A549 (cell line): Measurements from ENCODE around the gene ADAM20.

ENCODE experiments used
- BHLHE40 ChIP-seq: IDR thresholded peaks from 2 replicates; pipeline ENCODE4 v1.6.1; 2012; ENCODE audit warnings: low read depth, low read length, inconsistent platforms
- CHD4 ChIP-seq: fragments of 200-600 bp; sonication (generic); IDR thresholded peaks from 2 replicates; pipeline ENCODE4 v1.6.1; 2016; ENCODE audit warnings: antibody characterized with exemption, mild to moderate bottlenecking, borderline replicate concordance
- EP300 ChIP-seq, 2 experiments: fragments of >200 bp; sonication (Bioruptor Twin); formaldehyde crosslinking; IDR thresholded peaks; 2 replicates in 1 of 2; 3 replicates in 1 of 2; pipeline ENCODE4 v1.6.1; 2016 to 2017
- KDM5A ChIP-seq: fragments of 200-600 bp; sonication (generic); IDR thresholded peaks from 2 replicates; pipeline ENCODE4 v1.6.1; 2016; ENCODE audit warnings: antibody characterized with exemption, mild to moderate bottlenecking
- TF ChIP-seq, protein P1 (sequence below): IDR thresholded peaks from 2 replicates; pipeline ENCODE4 v1.6.1; 2012
- TF ChIP-seq, protein P2 (sequence below): fragments of >200 bp; sonication (Bioruptor Twin); formaldehyde crosslinking; IDR thresholded peaks from 3 replicates; pipeline ENCODE4 v1.5.1; 2016

GRCh38 chr14:70525691-70526090 lies 9.1 kb downstream of the ADAM20 start:
- TF ChIP-seq, protein P1, sequence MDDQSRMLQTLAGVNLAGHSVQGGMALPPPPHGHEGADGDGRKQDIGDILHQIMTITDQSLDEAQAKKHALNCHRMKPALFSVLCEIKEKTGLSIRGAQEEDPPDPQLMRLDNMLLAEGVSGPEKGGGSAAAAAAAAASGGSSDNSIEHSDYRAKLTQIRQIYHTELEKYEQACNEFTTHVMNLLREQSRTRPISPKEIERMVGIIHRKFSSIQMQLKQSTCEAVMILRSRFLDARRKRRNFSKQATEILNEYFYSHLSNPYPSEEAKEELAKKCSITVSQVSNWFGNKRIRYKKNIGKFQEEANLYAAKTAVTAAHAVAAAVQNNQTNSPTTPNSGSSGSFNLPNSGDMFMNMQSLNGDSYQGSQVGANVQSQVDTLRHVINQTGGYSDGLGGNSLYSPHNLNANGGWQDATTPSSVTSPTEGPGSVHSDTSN, result no peak
- TF ChIP-seq CHD4 (no peak), EP300 (IDR thresholded peaks at IDR 0.05) (no peak), BHLHE40 (no peak), KDM5A (no peak)
- TF ChIP-seq, protein P2, sequence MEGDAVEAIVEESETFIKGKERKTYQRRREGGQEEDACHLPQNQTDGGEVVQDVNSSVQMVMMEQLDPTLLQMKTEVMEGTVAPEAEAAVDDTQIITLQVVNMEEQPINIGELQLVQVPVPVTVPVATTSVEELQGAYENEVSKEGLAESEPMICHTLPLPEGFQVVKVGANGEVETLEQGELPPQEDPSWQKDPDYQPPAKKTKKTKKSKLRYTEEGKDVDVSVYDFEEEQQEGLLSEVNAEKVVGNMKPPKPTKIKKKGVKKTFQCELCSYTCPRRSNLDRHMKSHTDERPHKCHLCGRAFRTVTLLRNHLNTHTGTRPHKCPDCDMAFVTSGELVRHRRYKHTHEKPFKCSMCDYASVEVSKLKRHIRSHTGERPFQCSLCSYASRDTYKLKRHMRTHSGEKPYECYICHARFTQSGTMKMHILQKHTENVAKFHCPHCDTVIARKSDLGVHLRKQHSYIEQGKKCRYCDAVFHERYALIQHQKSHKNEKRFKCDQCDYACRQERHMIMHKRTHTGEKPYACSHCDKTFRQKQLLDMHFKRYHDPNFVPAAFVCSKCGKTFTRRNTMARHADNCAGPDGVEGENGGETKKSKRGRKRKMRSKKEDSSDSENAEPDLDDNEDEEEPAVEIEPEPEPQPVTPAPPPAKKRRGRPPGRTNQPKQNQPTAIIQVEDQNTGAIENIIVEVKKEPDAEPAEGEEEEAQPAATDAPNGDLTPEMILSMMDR, result no peak
